ENCODE measurements around the gene NEUROG2.

DNA sequence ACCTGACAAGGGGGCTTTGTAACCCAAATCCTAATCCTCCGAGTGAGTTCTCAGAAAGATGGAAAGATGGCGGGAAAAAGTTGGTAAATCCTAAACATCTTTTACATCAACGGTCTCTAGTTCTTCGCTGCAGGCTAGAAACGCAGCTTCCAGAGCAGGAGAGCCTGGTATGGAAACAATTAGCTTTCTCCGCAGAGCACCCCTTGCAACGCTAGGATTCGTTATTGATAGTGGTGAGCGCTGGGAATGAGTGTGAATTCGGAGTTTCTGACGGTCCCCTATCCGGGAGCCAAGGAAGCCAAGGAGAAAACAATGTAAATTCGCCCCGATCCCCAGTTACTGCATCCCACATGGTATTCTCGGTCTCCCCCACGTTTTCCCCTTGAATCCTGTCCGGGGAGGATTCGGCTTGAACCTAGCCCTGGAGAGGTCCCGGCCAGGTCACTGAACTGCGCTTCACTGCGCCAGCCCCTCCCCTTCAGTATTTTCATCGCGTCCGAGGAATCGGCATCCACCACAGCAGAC lies 4.7 kb upstream of the NEUROG2 start:
- TF ChIP-seq, protein P1, sequence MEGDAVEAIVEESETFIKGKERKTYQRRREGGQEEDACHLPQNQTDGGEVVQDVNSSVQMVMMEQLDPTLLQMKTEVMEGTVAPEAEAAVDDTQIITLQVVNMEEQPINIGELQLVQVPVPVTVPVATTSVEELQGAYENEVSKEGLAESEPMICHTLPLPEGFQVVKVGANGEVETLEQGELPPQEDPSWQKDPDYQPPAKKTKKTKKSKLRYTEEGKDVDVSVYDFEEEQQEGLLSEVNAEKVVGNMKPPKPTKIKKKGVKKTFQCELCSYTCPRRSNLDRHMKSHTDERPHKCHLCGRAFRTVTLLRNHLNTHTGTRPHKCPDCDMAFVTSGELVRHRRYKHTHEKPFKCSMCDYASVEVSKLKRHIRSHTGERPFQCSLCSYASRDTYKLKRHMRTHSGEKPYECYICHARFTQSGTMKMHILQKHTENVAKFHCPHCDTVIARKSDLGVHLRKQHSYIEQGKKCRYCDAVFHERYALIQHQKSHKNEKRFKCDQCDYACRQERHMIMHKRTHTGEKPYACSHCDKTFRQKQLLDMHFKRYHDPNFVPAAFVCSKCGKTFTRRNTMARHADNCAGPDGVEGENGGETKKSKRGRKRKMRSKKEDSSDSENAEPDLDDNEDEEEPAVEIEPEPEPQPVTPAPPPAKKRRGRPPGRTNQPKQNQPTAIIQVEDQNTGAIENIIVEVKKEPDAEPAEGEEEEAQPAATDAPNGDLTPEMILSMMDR (IDR thresholded peaks at IDR 0.05) = no peak
- TF ChIP-seq EZH2 (IDR thresholded peaks at IDR 0.05) = peak; percentile 7
